HG02852 (cell line): ENCODE measurements around the gene G6PC1.
"Not testable (repeated sequence)": the region's sequence is repeated elsewhere in the genome, so short reads cannot be mapped to it uniquely, and the experiment has no call there.

Experiments used
- ATAC-seq: cut with Tn5 transposase; IDR thresholded peaks from one replicate; pipeline ENCODE4 v1.9.1; 2021; ENCODE audit warnings: mild to moderate bottlenecking, moderate library complexity; ENCODE audit not compliant: unreplicated experiment

G6PC1 gene

GRCh38 chr17:42900460-42901331, at the start of gene G6PC1:
G6PC1 (plus strand) TSS chr17:42900799; CDS start chr17:42900877, 78 bp downstream.
- ATAC-seq: no peak

GRCh38 chr17:42850954-42851353, 49.6 kb upstream of the G6PC1 start, which contains the start of gene AOC3:
AOC3 (plus strand) TSS chr17:42851199; CDS start chr17:42851344, 145 bp downstream.
- ATAC-seq: no peak

GRCh38 chr17:42851371-42852240, 49.0 kb upstream of the G6PC1 start:
- not testable (repeated sequence) for ATAC-seq

GRCh38 chr17:42852351-42852750, 48.2 kb upstream of the G6PC1 start:
- no peak for ATAC-seq

- no peak for ATAC-seq
These were observed 47.6 kb upstream of the G6PC1 start for GRCh38 chr17:42853004-42853403.

GRCh38 chr17:42853597-42853967, 47.0 kb upstream of the G6PC1 start:
- ATAC-seq: no peak

- ATAC-seq: no peak
These were observed 46.4 kb upstream of the G6PC1 start for GRCh38 chr17:42853968-42854790.

- no peak for ATAC-seq
These were observed 45.5 kb upstream of the G6PC1 start for GRCh38 chr17:42855048-42855596.

GRCh38 chr17:42856093-42856492, 44.5 kb upstream of the G6PC1 start:
- not testable (repeated sequence) for ATAC-seq

GRCh38 chr17:42856516-42856915, 44.1 kb upstream of the G6PC1 start:
- not testable (repeated sequence) for ATAC-seq

GRCh38 chr17:42857389-42857788, 43.2 kb upstream of the G6PC1 start:
- no peak for ATAC-seq

GRCh38 chr17:42865638-42866094, 34.9 kb upstream of the G6PC1 start:
- no peak for ATAC-seq

- no peak for ATAC-seq
These were observed 34.4 kb upstream of the G6PC1 start for GRCh38 chr17:42866216-42866615.

GRCh38 chr17:42866631-42867575, 33.7 kb upstream of the G6PC1 start:
- ATAC-seq: no peak

GRCh38 chr17:42867694-42868261, 32.8 kb upstream of the G6PC1 start:
- not testable (repeated sequence) for ATAC-seq

- no peak for ATAC-seq
These were observed 32.3 kb upstream of the G6PC1 start for GRCh38 chr17:42868338-42868737.

- ATAC-seq: no peak
These were observed 29.0 kb upstream of the G6PC1 start for GRCh38 chr17:42871647-42872046.

GRCh38 chr17:42872251-42872965, 28.2 kb upstream of the G6PC1 start:
- no peak for ATAC-seq
